Upper lobe of left lung (tissue), 4 donors: Measurements from ENCODE around the gene MACC1.

Experiments
- EP300 ChIP-seq, 4 donors: sonication (generic); formaldehyde crosslinking; IDR thresholded peaks; one replicate each; pipeline ENCODE4 v1.5.1; 2017; ENCODE audit warnings: antibody characterized with exemption in 4 of 4, control low read depth in 2 of 4
- POLR2A ChIP-seq, 4 donors: fragments of 450-650 bp; IDR thresholded peaks; one replicate each; pipeline ENCODE4 v1.5.1; 2016 to 2017; ENCODE audit warnings: antibody characterized with exemption in 4 of 4, mild to moderate bottlenecking in 2 of 4
- POLR2AphosphoS5 ChIP-seq, 2 donors: sonication (generic); formaldehyde crosslinking; IDR thresholded peaks; one replicate each; pipeline ENCODE4 v1.5.1; 2017; ENCODE audit warnings: antibody characterized with exemption in 2 of 2
- TF ChIP-seq, protein P1 (sequence below), 6 experiments: fragments of 450-650 bp in 4 of 6; fragments of 200-600 bp in 2 of 6; sonication (generic) in 2 of 6; IDR thresholded peaks; one replicate each; pipeline ENCODE4 v1.5.1; 2016 to 2019; ENCODE audit warnings: antibody characterized with exemption in 6 of 6

DNA sequence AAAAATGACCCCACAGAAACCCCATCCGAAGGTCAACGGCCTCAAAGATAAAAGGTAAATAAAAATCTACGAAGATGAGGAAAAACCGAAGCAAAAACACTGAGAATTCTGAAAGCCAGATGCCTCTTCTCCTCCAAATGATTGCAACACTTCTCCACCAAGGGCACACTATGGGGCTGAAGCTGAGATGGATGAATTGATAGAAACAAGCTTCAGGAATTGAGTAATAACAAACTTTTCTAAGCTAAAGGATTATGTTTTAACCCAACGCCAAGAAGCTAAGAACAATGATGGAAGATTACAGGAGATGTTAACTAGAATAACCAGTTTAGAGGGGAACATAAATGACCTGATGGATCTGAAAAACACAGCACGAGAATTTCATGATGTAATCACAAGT is 127.8 kb downstream of the MACC1 start:
- TF ChIP-seq POLR2A (IDR thresholded peaks at IDR 0.05) (no peak), EP300 (IDR thresholded peaks at IDR 0.05) (no peak), POLR2AphosphoS5 (IDR thresholded peaks at IDR 0.05) (no peak)
- TF ChIP-seq, protein P1, sequence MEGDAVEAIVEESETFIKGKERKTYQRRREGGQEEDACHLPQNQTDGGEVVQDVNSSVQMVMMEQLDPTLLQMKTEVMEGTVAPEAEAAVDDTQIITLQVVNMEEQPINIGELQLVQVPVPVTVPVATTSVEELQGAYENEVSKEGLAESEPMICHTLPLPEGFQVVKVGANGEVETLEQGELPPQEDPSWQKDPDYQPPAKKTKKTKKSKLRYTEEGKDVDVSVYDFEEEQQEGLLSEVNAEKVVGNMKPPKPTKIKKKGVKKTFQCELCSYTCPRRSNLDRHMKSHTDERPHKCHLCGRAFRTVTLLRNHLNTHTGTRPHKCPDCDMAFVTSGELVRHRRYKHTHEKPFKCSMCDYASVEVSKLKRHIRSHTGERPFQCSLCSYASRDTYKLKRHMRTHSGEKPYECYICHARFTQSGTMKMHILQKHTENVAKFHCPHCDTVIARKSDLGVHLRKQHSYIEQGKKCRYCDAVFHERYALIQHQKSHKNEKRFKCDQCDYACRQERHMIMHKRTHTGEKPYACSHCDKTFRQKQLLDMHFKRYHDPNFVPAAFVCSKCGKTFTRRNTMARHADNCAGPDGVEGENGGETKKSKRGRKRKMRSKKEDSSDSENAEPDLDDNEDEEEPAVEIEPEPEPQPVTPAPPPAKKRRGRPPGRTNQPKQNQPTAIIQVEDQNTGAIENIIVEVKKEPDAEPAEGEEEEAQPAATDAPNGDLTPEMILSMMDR (IDR thresholded peaks at IDR 0.05): no peak
